HEK293T (cell line): Measurements from ENCODE around the gene SERTM1.

Source experiments
- CTCF ChIA-PET: fragments of 350-600 bp; formaldehyde crosslinking; extraction: SDS; loops from one replicate; lab custom pipeline; 2021; ENCODE audit warnings: antibody characterized with exemption, inconsistent platforms; lab: Yijun Ruan, JAX
- POLR2A ChIA-PET: fragments of 350-600 bp; formaldehyde crosslinking; extraction: SDS; loops from one replicate; lab custom pipeline; 2020; ENCODE audit warnings: antibody characterized with exemption, inconsistent platforms; lab: Yijun Ruan, JAX
- DNase-seq: peaks from one replicate; pipeline ENCODE4 v3.0.0; 2012; ENCODE audit warnings: mixed read lengths; ENCODE audit errors: extremely low spot score
- ARNT ChIP-seq: fragments of 450-650 bp; IDR thresholded peaks from 2 replicates; pipeline ENCODE4 v1.6.1; 2017; ENCODE audit warnings: mild to moderate bottlenecking
- BHLHE40 ChIP-seq: fragments of 450-650 bp; IDR thresholded peaks from 2 replicates; pipeline ENCODE4 v1.6.1; 2016; ENCODE audit warnings: mild to moderate bottlenecking, moderate library complexity, borderline replicate concordance
- CTBP1 ChIP-seq: fragments of 450-650 bp; IDR thresholded peaks from 2 replicates; pipeline ENCODE4 v1.6.1; 2016; ENCODE audit warnings: borderline replicate concordance
- ELF4 ChIP-seq: fragments of 450-650 bp; IDR thresholded peaks from 2 replicates; pipeline ENCODE4 v1.6.1; 2017; ENCODE audit warnings: antibody characterized with exemption
- FOXA1 ChIP-seq: fragments of 450-650 bp; IDR thresholded peaks from 2 replicates; pipeline ENCODE4 v1.6.1; 2016; ENCODE audit warnings: mild to moderate bottlenecking
- FOXK2 ChIP-seq: fragments of 450-650 bp; IDR thresholded peaks from 2 replicates; pipeline ENCODE4 v1.6.1; 2016; ENCODE audit warnings: mild to moderate bottlenecking
- FOXM1 ChIP-seq: fragments of 450-650 bp; IDR thresholded peaks from 2 replicates; pipeline ENCODE4 v1.6.1; 2017; ENCODE audit warnings: mild to moderate bottlenecking, borderline replicate concordance
- HDGF ChIP-seq: fragments of 450-650 bp; IDR thresholded peaks from 2 replicates; pipeline ENCODE4 v1.6.1; 2017; ENCODE audit warnings: antibody characterized with exemption, borderline replicate concordance
- L3MBTL2 ChIP-seq: fragments of 450-650 bp; conservative IDR thresholded peaks from 2 replicates; pipeline ENCODE4 v1.6.1; 2016; ENCODE audit warnings: mild to moderate bottlenecking
- LEF1 ChIP-seq: fragments of 450-650 bp; IDR thresholded peaks from 2 replicates; pipeline ENCODE4 v1.6.1; 2017; ENCODE audit warnings: mild to moderate bottlenecking, borderline replicate concordance
- NFRKB ChIP-seq: fragments of 450-650 bp; IDR thresholded peaks from 2 replicates; pipeline ENCODE4 v1.6.1; 2016; ENCODE audit warnings: mild to moderate bottlenecking, moderate library complexity
- SP1 ChIP-seq: fragments of 450-650 bp; IDR thresholded peaks from 2 replicates; pipeline ENCODE4 v1.6.1; 2017
- SUZ12 ChIP-seq: fragments of 450-650 bp; IDR thresholded peaks from 2 replicates; pipeline ENCODE4 v1.6.1; 2016; ENCODE audit warnings: mild to moderate bottlenecking
- TARDBP ChIP-seq: fragments of 450-650 bp; IDR thresholded peaks from 2 replicates; pipeline ENCODE4 v1.6.1; 2016
- ZNF384 ChIP-seq: fragments of 450-650 bp; IDR thresholded peaks from 2 replicates; pipeline ENCODE4 v1.6.1; 2016
- TF ChIP-seq, protein P1 (sequence below): fragments of 450-650 bp; IDR thresholded peaks from 2 replicates; pipeline ENCODE4 v1.6.1; 2016

The SERTM1 gene

GRCh38 chr13:36715841-36716240 is 42.0 kb downstream of the SERTM1 start:
- DNase-seq, result no peak
- no peak for TF ChIP-seq ELF4
- no peak for TF ChIP-seq SUZ12
- TF ChIP-seq CTBP1, result no peak
- no peak for TF ChIP-seq HDGF
- no peak for TF ChIP-seq ARNT
- TF ChIP-seq LEF1, result no peak
- ChIA-PET CTCF (no interaction called here), POLR2A (no interaction called here)

- POLR2A ChIA-PET, result no interaction called here
- CTCF ChIA-PET, result interaction anchor here (1.0 kb wide), 1 partner anchor 12 kb away, joined by 3 read pairs; no protein-coding TSS in a partner anchor
- TF ChIP-seq SUZ12, result no peak
- no peak for TF ChIP-seq L3MBTL2
- TF ChIP-seq FOXA1, result no peak
- TF ChIP-seq HDGF, result no peak
- TF ChIP-seq BHLHE40, result no peak
- TF ChIP-seq LEF1, result no peak
- TF ChIP-seq SP1, result no peak
- TF ChIP-seq FOXM1, result no peak
- no peak for TF ChIP-seq NFRKB
- no peak for TF ChIP-seq CTBP1
- TF ChIP-seq ELF4, result no peak
- TF ChIP-seq FOXK2, result no peak
- TF ChIP-seq ZNF384, result no peak
- TF ChIP-seq, protein P1, sequence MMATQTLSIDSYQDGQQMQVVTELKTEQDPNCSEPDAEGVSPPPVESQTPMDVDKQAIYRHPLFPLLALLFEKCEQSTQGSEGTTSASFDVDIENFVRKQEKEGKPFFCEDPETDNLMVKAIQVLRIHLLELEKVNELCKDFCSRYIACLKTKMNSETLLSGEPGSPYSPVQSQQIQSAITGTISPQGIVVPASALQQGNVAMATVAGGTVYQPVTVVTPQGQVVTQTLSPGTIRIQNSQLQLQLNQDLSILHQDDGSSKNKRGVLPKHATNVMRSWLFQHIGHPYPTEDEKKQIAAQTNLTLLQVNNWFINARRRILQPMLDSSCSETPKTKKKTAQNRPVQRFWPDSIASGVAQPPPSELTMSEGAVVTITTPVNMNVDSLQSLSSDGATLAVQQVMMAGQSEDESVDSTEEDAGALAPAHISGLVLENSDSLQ, result no peak
- no peak for TF ChIP-seq TARDBP
- no peak for TF ChIP-seq ARNT
- no peak for DNase-seq
Measured at GRCh38 chr13:36717017-36717416, 43.2 kb downstream of the SERTM1 start.

DNA sequence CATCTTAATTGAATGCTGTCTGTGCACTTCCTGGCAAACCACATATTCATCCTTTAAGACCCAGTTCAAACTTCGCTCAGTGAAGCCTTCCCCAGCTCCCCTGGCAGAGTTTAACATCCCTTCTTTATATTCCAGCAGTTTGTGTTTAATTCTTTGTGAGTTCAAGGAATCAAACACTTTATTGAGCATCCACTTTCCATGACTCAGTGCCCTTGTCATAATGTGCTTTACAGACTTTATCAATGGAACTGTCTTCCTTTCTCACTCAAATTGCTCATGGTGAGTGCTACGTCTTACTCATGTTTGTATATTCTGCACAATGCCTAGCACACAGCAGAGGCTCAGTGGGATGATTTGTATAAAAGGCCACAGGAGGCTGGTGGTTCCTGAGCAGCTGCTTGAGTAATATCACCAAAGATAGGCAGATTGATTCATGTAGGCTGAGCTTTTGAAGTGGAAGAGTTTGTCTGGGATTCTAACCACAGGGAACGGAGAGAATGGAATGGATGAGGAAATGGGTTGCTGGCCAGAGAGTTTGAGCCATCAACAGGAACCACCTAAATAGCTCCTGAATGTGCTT is 44.2 kb downstream of the SERTM1 start:
- ChIA-PET POLR2A (no interaction called here), CTCF (interaction anchor here (0.8 kb wide), 1 partner anchor 225 kb away, joined by 3 read pairs; no protein-coding TSS in a partner anchor)
- DNase-seq, result no peak
- TF ChIP-seq NFRKB (no peak), BHLHE40 (no peak), LEF1 (no peak), ARNT (no peak), TARDBP (no peak), ZNF384 (no peak), FOXK2 (no peak), HDGF (no peak), CTBP1 (no peak), SP1 (no peak), SUZ12 (no peak)
- TF ChIP-seq, protein P1, result no peak

GRCh38 chr13:36718686-36719085 is 44.9 kb downstream of the SERTM1 start:
- ChIA-PET CTCF (no interaction called here), POLR2A (no interaction called here)
- TF ChIP-seq BHLHE40 (no peak), ARNT (no peak), ELF4 (no peak), CTBP1 (no peak), HDGF (no peak), TARDBP (no peak), FOXM1 (no peak), SUZ12 (no peak), NFRKB (no peak), FOXK2 (no peak)

GRCh38 chr13:36724141-36724540 is 50.3 kb downstream of the SERTM1 start:
- TF ChIP-seq ARNT (no peak), TARDBP (no peak), LEF1 (no peak), CTBP1 (no peak), L3MBTL2 (no peak), ZNF384 (no peak), NFRKB (no peak), SUZ12 (no peak), BHLHE40 (no peak), ELF4 (no peak), SP1 (no peak), HDGF (no peak), FOXK2 (no peak), FOXA1 (no peak), FOXM1 (no peak)
- TF ChIP-seq, protein P1, result no peak
- no peak for DNase-seq
- CTCF ChIA-PET, result interaction anchor here (0.6 kb wide), 1 partner anchor 11 kb away, joined by 3 read pairs; no protein-coding TSS in a partner anchor
- POLR2A ChIA-PET, result no interaction called here

More at GRCh38 chr13:36718686-36719085, 44.9 kb downstream of the SERTM1 start:
- DNase-seq, result no peak

DNA sequence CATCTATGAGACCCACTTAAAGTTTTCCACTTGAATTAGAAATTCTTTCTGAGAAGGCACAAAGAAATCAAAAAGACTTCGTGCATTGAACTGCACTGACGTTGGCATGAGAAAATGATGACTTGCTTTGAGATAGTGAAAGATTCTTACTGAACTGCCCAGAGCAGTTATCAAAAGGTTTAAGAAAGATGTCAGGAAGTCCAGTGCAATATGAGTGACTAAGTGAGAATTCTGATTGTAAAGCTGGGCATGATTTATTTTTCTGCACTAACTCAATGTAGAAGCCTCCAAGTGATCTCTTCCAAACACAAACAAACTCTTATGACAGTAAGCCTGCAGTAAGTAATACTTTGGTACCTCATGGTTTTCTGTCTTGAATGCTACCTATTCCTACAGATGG is 52.1 kb downstream of the SERTM1 start:
- ChIA-PET POLR2A (no interaction called here), CTCF (interaction anchor here (1.0 kb wide), 1 partner anchor 10 kb away, joined by 3 read pairs; no protein-coding TSS in a partner anchor)
- TF ChIP-seq FOXA1 (no peak), BHLHE40 (no peak), TARDBP (no peak), ARNT (no peak), SUZ12 (no peak), LEF1 (no peak), ZNF384 (no peak), SP1 (no peak), FOXM1 (no peak), ELF4 (no peak), NFRKB (no peak), HDGF (no peak), L3MBTL2 (no peak), FOXK2 (no peak)
- no peak for DNase-seq
